Neural crest cell (in vitro differentiated cells): ENCODE results near the gene CDC16. TPM values are rescaled to one million over a fixed set of nuclear protein-coding genes. Genes with fewer than 3 reads are reported as not detected.
"Not testable (repeated sequence)": the region's sequence is repeated elsewhere in the genome, so short reads cannot be mapped to it uniquely, and the experiment has no call there.

ENCODE experiments used
- DNase-seq: peaks from one replicate; pipeline ENCODE4 v3.0.0; 2021; ENCODE audit warnings: low read depth, mixed read lengths, low spot score
- H3K27ac Mint-ChIP-seq: one replicate; pipeline ENCODE4 v1.8.0; 2021; ENCODE audit warnings: mild to moderate bottlenecking, mixed read lengths; ENCODE audit not compliant: unreplicated experiment
- H3K27me3 Mint-ChIP-seq: 2 replicates; pipeline ENCODE4 v1.8.0; 2021; ENCODE audit warnings: low read depth, mild to moderate bottlenecking, mixed read lengths
- H3K36me3 Mint-ChIP-seq: 2 replicates; pipeline ENCODE4 v1.8.0; 2021; ENCODE audit warnings: low read depth, mild to moderate bottlenecking, mixed read lengths
- H3K4me1 Mint-ChIP-seq: 2 replicates; pipeline ENCODE4 v1.8.0; 2021; ENCODE audit warnings: mixed read lengths
- H3K4me3 Mint-ChIP-seq: one replicate; pipeline ENCODE4 v1.8.0; 2021; ENCODE audit warnings: mild to moderate bottlenecking, mixed read lengths
- H3K9me3 Mint-ChIP-seq: 2 replicates; pipeline ENCODE4 v1.8.0; 2021; ENCODE audit warnings: mixed read lengths
- CTCF ChIP-seq: fragments of 200-600 bp; sonication (generic); conservative IDR thresholded peaks from 2 replicates; pipeline ENCODE4 v1.5.0; 2021; ENCODE audit warnings: antibody characterized with exemption, mild to moderate bottlenecking
- total RNA-seq: library from RNA; stranded (reverse); gene quantifications from 2 replicates; pipeline ENCODE4 v1.2.1, GENCODE V29; 2021

CDC16 gene
- total RNA-seq, 1 donor from 2014 or later, result 72.4 TPM

- Mint-ChIP-seq H3K27ac (no peak overlapping the region), H3K27me3 (no peaks in the 10 kb centered on the region), H3K36me3 (peaks cover 16% of the 10 kb centered on the region), H3K9me3 (no peaks in the 10 kb centered on the region), H3K4me1 (no peaks in the 10 kb centered on the region), H3K4me3 (no peak overlapping the region)
- no peak for TF ChIP-seq CTCF
- DNase-seq, result no peak
These were observed 9.9 kb downstream of the CDC16 start for GRCh38 chr13:114244637-114245036.

DNA sequence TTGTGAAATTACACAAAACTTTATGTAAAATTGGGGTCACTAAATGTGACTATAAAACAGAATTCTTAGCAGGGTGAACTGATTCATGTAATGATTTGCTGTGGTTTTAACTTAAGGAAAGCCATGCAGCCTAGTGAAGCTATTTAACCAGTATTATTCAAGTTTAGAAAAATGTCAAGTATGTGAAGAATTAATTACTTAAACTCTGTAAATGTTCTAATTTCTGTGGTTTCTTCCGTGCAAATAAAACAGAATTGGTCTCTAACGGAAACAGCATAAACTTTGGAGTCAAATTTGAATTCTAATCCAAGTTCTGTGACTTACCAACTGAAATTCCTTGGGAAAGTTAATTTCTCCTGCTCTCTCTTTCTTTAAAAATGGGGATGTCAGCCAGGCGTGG, 13.3 kb downstream of the CDC16 start:
- Mint-ChIP-seq H3K36me3 (peaks cover 23% of the 10 kb centered on the region), H3K4me3 (no peak overlapping the region), H3K27me3 (no peaks in the 10 kb centered on the region), H3K27ac (no peak overlapping the region), H3K9me3 (no peaks in the 10 kb centered on the region), H3K4me1 (no peaks in the 10 kb centered on the region)
- no peak for DNase-seq
- TF ChIP-seq CTCF, result no peak

GRCh38 chr13:114249077-114249476, 14.4 kb downstream of the CDC16 start:
- H3K4me1 Mint-ChIP-seq, result no peaks in the 10 kb centered on the region
- H3K36me3 Mint-ChIP-seq, result peaks cover 21% of the 10 kb centered on the region
- H3K4me3 Mint-ChIP-seq, result no peak overlapping the region
- H3K9me3 Mint-ChIP-seq, result no peaks in the 10 kb centered on the region
- no peak for TF ChIP-seq CTCF
- H3K27ac Mint-ChIP-seq, result no peak overlapping the region
- H3K27me3 Mint-ChIP-seq, result no peaks in the 10 kb centered on the region
- DNase-seq, result no peak

GRCh38 chr13:114251639-114252440, 17.1 kb downstream of the CDC16 start:
- H3K36me3 Mint-ChIP-seq, result peaks cover 21% of the 10 kb centered on the region
- H3K4me1 Mint-ChIP-seq, H3K9me3 Mint-ChIP-seq, DNase-seq, H3K27ac Mint-ChIP-seq, H3K27me3 Mint-ChIP-seq, H3K4me3 Mint-ChIP-seq: not testable (repeated sequence)

DNA sequence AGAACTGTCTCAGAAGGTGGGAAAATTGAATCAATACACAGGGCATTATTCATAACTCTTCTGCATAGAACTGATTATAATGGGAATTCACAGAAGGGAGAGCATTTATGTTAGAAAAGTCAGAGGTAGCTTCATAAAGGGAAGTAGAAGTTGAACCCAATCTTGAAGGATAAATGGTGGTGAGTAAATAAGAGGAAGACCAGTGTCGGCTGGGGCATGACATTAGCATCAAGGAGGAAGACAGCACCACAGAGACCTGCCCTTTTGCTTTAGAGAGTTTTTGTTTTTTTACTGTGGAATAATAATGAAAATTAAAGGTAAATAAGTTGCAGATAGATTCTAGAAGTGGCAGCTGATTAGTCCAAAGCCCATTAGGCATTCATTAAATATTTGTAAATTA, 21.9 kb downstream of the CDC16 start:
- Mint-ChIP-seq H3K27ac (no peak overlapping the region), H3K9me3 (no peaks in the 10 kb centered on the region), H3K36me3 (peaks cover 13% of the 10 kb centered on the region), H3K27me3 (no peaks in the 10 kb centered on the region), H3K4me1 (no peaks in the 10 kb centered on the region), H3K4me3 (no peak overlapping the region)
- no peak for TF ChIP-seq CTCF
- no peak for DNase-seq

DNA sequence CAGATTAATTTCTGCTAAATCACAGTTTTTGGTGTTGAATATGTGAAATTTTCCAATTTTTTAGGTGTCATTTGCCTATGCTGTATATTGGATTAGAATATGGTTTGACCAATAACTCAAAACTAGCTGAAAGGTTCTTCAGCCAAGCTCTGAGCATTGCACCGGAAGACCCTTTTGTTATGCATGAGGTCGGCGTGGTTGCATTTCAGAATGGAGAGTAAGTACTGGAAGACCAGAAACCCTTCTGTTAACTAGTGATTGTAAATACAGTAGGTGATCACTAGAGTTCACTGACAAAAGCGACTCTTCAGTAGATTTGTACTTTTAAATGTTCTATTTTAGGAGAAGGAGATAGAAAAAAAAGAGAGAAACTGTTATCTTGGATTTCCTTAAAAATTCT, 22.3 kb downstream of the CDC16 start:
- no peak for TF ChIP-seq CTCF
- Mint-ChIP-seq H3K36me3 (peaks cover 11% of the 10 kb centered on the region), H3K27me3 (no peaks in the 10 kb centered on the region), H3K9me3 (no peaks in the 10 kb centered on the region), H3K27ac (no peak overlapping the region), H3K4me1 (no peaks in the 10 kb centered on the region), H3K4me3 (no peak overlapping the region)
- DNase-seq, result no peak
